ENCODE measurements around the gene MICAL3.

MICAL3 gene

DNA sequence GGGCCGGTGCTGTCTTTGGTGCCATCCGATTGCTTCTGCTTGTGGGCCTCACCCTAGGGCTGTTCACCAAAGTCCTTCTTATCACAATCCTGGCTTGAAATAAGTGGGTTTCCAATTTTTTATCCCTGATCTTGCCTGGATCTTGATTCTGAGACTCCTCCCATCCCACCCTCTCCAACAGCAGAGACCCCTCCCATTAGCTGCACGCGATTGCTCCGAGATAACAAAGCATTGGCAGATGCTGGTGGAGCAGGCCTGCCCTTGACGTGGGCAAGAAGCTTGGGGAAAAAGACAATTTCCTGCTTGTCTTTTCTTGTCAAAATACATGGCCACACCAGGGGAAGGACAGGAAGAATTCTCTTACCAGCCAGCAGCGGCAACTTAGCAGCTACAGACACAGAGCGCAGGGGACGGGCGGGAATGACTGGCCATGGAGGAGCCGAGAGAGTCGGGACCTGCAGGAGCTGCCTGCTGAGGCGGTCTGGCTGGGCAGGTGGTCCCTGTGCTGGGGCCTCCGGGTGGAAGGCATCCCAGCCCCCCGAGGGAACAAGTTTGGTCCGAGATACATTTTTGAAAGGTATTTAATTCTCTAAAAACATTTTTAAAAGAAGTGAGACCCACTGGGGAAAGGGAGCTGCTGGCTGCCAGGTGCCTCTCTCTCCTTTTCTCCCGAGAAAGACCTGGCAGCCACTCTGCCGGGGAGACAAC, 240.4 kb downstream of the MICAL3 start:
- DNase-seq (ENCODE audit: low read depth in 2 of 3, low spot score in 1 of 3) = no peak

DNA sequence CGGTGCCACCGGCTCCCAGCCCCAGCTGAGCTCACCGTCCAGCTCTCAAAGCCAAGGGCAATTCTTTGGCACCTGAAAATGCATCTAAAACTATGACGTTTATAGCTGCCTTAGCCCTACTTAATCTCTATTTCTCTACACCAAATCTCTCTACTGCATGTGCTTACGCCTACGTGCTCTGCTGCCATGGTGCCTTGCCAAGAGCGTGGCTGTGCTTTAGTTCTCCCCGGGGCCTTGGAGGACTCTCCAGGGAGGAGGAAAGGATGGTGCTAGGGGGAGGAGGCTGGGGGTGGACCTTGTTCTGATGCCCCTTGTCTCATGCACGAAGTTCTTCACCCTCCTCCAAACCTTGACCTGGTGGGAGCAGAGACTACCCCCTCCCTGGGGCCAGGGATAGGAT, 241.0 kb downstream of the MICAL3 start:
- no peak for DNase-seq (ENCODE audit: low read depth in 2 of 3, low spot score in 1 of 3)

DNA sequence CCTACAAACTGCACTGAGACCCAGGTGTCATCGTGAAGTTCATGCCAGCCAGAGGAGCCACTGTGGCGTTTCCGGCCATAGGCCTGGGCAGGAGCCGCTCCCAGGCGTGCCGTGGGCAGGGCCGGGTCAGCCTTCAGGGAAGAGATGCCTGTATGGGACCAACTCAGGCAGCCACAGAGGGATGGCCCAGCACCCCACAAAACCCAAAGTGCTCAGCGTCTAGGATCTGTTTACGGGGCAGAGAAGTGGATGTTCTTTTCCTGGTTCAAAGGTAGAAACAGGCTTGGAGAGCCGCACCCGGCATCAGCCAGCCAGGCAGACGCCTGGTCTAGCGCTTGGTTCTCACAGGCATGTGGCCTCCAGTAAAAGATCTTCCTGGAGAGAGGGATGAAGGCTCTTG, 241.7 kb downstream of the MICAL3 start:
- DNase-seq (ENCODE audit: low read depth in 2 of 3, low spot score in 1 of 3) = no peak

DNA sequence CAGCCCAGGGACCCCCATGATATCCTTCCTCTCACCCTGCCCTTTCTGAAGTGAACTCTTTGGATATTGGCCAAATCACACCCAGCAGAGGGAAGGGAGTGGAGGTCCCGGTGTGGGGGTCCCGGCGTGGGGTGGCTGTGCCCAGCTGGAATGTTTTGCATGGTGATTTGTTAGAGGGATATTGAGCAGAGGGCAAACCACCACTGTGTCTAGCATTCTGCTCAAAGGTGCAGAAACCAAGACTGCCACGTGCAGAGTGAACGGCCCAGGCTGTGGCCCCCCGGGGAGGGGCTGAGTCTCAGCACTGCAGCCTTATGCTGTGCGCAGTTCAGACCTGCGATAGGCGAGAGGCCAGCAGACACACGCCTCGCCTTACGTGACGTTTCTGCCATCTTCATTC, 242.2 kb downstream of the MICAL3 start:
- DNase-seq (ENCODE audit: low read depth in 2 of 3, low spot score in 1 of 3) = no peak

DNA sequence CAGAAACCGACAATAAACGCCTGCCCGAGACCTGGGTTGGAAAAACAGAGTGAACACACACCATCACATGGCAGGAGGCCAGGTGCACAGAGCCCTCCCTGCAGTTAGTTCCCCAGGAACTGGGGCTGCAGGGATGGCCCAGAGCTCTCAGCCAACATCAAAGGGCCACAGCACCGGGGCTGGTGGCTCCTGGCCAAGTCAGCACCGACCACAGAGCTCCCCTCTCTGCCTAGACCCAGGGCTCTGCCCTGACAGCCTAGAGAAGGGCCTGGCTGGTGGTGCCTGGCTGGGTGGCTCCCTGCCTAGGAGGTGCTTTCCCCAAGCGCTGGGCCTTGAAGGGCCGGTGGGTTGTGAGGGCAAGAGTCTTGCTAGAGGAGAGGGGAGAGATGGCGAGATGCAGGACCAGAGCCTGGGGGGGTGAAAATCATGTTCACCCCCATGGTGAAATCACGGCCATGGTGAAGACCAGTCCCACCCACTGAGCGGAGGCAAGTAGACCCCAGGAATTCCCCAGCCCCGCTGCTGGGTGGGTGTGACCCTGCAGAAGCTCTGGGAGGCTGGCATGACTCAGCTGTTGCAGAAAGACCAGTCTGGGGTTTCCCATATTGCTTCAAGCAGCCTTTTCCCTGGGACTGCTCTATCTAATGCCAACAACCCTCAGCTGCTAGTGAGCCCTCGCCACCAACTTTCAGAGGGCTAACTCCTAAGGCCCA, 242.9 kb downstream of the MICAL3 start:
- peak in 1 of 3 donors; percentile 53 for DNase-seq (ENCODE audit: low read depth in 2 of 3, low spot score in 1 of 3)

DNA sequence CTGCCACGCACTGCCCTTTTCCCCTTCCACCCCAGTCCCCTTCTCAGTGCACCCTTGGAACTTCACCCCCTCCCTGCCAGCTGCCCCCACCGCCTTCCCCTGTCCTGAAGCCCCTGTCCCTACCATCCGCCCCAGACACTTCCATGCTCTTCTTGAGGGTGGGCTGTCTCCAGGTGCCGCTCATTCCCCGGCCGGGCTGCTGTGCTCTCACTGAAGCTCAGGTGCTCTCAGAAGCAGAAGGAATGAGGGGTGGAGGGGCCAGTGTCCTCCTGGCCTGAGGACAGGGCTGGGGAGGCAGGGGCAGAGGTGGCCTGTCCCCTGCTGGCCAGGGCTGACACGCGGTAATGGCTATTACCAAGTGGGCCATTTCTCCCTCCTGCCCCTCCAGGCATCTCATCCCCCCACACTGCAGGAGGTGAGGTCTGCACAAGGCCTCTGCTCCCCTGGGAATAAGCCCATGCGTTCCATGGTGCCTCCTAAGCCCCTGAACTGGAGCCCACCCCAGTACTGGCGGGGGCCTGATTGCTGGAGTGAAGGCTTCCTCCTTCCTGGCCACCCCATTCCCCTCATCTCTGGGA, 243.5 kb downstream of the MICAL3 start:
- no peak for DNase-seq (ENCODE audit: low read depth in 2 of 3, low spot score in 1 of 3)

DNA sequence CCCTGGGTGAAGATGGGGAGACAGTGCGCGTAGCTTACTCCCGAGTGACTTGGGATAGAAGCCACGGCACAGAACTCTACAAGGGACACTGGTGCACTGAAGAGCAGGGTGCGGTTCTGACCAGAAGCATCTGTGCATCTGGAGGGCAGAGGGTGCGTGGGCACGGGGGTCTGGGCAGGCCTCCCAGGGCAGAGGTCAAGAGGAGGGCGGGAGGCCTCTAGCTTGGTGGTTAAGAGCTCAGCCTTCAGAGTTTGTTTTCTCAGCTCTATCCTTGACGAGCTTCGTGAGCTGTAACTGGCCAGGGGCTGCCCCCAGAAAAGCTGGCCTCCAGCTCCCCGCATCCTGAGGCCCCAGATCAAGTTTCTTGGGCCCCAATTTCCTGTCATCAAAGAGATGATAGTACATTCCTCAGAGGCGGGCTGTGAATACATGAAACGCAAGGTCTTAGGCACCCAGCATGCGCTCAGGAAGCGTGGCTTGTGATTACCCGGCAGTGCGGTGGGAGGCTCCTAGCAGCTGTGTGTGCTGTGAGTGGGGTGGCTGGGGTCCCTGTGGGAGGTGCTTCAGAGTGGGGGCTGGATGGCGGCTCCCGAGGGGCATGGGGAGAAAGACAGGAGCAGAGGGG, 244.1 kb downstream of the MICAL3 start:
- no peak for DNase-seq (ENCODE audit: low read depth in 2 of 3, low spot score in 1 of 3)

DNA sequence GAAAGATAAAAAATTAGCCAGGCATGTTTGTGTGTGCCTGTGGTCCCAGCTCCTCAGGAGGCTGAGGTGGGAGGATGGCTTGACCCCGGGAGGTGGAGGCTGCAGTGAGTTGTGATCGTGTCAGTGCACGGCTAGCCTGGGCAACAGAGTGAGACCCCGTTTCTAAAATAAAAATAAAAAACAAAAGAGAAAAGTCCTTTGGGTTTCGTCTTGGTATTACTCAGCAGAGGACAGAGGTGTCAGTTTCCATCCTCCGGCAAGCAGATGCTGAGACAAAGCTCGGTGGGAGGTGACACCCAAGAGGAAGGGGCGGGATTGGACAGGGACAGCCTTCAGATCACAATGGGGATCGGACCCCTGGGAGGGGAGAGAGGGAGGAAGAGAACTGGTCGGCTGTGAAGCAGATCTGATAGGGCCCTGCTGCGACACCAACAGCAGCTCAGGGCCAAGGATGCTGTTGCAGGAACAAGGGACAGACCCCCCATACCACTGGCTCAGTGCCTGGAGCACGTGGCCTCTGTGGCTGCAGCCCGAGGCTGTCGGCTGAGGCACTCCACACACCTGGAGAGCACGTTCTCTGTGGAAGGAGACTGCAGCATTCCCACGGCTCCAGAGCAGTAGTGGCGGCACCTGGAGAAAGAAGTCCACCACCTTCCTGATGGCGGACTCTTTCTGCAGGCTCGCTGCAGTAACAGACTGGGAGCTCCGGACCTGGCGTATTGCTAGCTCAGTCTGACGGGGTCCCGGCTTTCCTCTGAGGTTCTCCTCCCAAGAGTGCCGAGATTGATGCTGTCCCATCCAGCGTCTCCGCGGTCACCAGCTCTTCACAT, 244.9 kb downstream of the MICAL3 start:
- DNase-seq (ENCODE audit: low read depth in 2 of 3, low spot score in 1 of 3) = no peak

DNA sequence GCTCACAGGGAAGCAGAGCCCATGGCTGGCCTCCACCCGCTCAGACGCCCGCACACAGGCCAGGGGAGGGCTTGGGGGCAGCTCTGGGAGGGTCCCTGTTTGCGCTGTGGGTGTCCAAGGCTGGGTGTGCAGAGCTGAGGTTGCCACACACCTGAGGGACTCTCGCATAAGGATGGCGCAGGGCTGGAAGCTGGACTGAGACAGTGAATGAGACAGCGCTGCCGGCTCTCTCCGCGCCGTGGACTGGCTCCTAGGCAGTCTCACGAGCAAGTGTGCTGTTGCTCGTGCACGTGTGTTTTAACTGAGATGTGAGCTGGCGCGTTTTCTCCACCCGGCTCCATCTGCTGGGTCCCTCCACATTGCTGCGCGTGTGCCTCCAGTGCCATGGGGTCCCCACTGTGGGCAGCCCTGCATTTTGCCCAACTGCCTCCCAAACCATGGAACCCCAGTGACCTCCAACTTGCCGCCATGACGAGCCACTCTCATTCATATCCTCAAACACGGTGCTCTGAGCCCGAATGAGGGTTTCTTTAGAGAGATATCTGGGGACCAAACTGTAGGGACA, 245.9 kb downstream of the MICAL3 start:
- DNase-seq (ENCODE audit: low read depth in 2 of 3, low spot score in 1 of 3) = no peak

DNA sequence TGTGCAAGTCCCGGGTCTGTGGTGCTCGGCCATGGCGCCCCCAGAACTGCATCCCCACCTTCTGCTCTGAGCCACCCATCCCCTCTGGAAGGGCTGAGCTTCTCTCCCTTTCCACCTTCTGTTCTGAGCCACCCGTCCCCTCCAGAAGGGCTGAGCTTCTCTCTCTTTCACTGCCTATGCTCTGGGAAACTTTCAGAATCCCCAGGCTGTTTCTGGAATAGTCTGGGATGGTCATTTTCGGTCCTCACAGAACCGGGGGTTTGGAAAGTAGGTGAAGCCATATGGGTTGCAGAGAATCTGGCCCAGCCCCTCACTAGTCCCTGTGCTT, 246.7 kb downstream of the MICAL3 start:
- no peak for DNase-seq (ENCODE audit: low read depth in 2 of 3, low spot score in 1 of 3)

DNA sequence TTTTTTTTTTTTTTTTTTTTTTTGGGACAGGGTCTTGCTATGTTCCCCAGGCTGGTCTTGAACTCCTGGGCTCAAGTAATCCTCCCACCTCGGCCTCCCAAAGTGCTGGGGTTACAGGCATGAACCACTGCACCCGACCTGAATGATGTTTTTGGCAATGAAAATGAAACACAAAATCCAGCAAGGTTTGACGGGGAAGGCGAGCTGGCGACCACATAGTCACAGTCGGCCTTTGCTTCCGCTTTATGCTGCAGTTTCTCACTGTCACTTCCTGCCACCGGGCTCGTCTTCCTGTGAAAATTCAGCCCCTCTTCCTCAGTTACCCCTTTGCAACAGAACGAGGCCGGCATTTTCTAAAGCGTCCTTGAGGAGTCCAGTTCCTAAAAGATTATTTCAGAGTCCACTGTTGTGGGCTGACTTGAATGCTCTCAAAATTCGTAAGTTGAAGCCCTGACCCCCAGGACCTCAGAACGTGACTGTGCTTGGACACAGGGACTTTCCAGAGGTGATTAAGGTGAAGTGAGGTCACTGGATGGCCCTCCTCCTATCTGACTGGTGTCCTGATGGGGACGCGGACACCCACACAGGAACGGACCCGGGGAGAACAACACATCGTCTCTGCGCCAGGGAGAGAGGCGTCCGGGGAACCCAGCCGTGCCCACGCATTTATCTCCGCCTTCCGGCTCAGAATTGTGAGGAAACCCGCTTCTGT, 247.2 kb downstream of the MICAL3 start:
- DNase-seq (ENCODE audit: low read depth in 2 of 3, low spot score in 1 of 3) = peak; percentile 47 to 57 (median 53)

DNA sequence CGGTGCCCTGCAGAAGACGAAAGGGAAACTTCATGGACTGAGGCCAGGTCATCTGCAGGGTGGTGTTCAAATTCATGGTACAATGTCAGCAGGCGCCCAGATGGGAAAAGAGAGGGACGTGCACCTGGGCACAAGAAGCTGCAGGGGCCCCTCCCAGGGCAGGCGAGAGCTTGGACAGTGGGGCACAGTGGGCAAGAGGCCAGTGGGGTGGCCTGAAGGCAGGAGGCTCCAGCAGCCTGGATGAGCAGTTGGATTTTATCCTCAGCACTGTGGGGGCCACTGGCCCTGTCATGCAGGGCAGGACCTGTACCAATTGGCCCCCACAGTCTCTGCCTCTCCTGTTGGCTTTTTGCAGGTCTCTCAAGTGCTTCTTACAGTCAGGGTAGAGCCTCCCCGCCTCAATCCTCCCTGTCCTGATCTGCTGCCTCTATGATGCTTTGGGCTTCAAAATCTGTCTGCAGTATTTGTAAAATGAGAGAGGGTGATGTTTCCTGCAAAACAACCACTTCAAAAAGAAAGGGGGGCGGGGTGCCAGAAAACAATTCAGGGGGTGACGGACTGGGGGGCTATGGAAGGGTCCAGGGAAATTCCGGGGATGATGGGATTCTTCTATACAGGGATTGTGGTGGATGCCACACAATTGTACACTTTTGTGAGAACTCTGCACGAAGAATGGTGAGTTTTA, 248.4 kb downstream of the MICAL3 start:
- no peak for DNase-seq (ENCODE audit: low read depth in 2 of 3, low spot score in 1 of 3)

DNA sequence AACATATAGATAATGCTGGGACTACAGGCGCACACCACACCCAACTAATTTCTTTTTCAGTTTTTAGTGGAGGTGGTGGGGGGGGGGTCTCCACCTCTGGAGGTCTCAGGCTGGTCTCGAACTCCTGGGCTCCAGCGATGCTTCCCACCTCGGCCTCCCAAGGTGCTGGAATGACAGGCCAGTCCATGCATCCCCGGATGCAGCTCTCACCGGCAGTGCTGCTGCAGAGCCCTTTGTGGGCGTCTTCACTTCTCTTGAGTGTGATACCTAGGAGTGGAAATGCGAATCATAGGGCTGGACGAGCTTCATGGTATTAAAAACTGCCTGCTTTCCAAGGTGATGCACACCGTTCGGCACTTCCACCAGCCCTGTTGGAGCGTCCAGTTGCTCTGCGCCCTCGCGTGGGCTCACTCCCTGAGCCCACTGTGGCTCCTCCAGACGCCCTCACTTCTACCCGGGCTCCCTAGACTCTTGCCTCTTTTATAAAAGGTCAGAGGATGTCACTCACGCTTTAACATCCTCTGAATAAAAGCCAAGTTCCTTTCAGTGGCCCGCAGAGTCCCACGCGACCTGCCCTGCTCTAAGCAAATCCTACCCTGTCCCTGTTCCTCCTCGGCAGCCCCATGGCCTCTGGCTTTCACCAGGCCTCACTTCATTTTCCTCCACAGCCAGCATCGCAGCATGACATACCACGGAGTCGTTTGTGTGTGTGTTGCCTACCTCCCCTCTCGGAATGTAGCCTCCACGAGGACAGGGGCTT, 249.3 kb downstream of the MICAL3 start:
- no peak for DNase-seq (ENCODE audit: low read depth in 2 of 3, low spot score in 1 of 3)

DNA sequence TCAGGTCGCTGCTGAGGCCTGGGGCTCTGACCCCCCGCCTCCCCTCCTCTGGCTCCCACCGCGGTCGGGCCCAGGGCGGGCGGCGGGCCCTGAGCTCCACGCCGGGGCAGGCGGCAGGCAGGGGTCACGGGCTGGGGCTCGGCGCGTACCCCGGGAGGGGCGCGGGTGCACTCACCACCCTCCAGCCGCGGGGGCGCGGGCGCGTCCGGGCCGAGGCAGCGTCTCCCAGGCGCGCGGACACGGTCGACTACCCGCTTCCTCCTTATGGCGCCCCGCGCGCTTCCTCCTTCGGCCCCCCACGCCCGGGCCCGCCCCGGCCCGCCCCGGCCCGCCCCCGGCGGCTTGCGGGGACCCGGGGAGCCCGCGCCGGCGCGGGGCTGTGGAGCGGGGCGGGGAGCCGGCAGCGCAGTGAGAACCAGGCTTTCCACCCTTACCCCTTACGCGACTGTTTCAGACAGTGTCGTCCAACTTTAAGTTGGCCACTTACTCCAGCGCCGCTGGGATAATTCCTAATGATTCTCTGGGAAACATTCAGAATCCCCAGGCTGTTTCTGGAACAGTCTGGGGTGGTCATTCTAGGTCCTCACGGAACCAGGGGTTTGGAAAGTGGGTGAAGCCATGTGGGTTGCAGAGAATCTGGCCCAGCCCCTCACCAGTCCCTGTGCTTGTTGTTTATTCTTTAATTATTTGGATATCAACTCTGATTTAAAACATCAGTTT, 250.0 kb downstream of the MICAL3 start, which contains the start of gene BID:
Gene BID (minus strand): TSS at position 264 of the 720 bp plus-strand sequence. CDS start 24,353 bp downstream, outside the sequence.
- DNase-seq (ENCODE audit: low read depth in 2 of 3, low spot score in 1 of 3) = no peak

DNA sequence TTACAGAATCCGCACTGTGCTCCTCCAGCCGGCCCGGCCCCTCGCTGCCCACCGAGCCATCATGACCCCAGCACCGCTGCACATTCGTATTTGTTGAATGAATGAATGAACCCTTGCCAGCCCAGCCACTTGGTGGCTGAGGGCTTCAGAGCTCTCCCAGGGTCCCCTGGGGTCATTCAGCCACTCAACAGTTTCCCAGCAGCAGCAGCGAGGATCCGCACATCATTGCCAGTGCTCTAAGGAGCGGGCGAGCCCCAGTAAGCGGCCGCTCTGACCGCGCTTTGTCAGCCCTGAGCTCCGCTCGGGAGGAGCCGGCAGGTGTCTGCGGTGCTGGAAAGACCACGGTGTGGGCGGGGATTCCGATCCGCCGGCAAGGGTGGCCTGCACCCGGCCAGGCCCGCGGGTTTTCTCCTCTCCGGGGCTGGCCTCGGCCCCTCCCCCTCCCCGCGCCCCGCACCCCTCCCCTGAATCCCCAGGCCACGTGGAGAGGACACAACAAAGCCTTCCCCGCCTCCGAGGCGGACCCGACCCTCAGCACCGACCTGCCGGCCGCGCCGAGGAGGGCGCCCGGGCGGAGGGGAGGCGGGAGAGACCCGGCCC, 250.7 kb downstream of the MICAL3 start:
- DNase-seq (ENCODE audit: low read depth in 2 of 3, low spot score in 1 of 3) = peak; percentile 42 to 61 (median 43)

DNA sequence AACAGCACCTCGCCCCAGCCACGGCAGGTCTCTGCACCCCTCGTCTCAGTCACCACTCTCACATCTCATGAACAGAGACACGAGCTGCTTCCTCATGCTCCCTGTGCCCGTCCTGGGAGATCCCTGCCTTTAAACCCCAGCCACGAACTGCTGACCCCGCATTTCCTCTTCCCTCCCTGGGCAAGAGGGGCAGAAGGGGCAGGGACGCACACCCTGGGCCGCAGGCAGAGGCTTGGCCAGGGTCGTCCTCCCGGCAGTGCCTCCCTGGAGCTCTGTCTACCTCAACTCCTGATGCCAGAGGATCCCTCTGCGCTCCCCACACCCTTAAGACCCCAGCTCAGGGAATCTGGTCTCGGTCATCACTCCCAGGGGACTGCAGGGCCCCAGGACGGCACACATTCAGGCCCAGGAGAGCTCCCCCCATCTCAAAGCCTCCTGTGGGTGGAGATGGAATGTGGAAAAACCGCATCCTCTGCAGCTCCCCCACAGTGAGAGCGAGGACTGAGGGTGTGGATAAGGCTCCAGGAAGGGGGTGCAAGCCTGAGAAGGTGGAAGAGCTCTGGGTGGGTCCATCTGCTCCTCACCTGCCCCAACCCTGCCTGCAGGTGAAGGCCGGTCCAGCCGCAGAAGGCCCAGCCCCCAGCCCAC, 251.3 kb downstream of the MICAL3 start:
- no peak for DNase-seq (ENCODE audit: low read depth in 2 of 3, low spot score in 1 of 3)

DNA sequence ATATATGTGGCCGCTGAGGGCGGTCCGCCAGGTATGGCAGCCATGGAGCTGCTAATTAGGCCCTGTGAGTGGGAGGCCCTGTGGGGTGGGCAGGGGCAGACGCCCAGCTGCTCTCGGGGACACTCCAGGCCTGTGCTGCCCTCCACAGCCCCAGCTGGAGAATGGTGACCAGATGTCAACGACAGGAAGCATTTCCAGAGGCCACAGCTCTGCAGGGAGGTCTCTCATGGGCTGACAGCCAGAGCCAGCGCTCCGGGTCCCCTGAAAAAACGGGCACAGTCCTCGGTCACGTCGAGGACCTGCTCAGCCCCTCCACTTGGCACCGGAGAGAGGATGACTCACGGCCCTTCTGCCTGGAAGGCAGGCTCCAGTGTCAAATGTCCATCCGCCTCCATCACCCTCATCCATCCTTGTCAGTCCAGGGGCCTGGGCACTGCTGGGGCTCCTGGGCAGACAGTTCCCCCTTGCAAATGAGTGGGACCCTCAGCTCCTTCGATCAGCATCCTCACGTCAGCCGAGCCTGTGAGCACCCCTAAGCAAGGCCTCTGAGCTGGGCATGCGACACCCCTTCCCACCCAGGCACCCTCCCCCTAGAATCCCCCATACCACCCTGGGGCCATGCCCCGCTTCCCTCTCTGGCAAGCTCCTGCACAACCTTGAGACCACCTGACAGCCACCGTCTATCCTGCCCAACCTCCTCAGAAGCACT, 252.0 kb downstream of the MICAL3 start:
- no peak for DNase-seq (ENCODE audit: low read depth in 2 of 3, low spot score in 1 of 3)

All from stimulated activated CD4-positive, alpha-beta T cell treated with anti-CD3 and anti-CD28 coated beads, Interleukin-12 subunit alpha, Interleukin-12 subunit beta, amount 100 ng/mL, for 48 hours (primary cell).